Measurements from ENCODE around the gene MAP1LC3B2.
A peak's percentile ranks its signal among the peaks of the same experiment; 100 is the strongest.

MAP1LC3B2 gene

GRCh38 chr12:116597886-116598285 is 38.7 kb downstream of the MAP1LC3B2 start:
- DNase-seq = no peak

- DNase-seq = no peak
These were observed 39.4 kb downstream of the MAP1LC3B2 start for GRCh38 chr12:116598311-116599284.

GRCh38 chr12:116599285-116600136 is 40.3 kb downstream of the MAP1LC3B2 start:
- DNase-seq = peak; percentile 80

- no peak for DNase-seq
These were observed 42.1 kb downstream of the MAP1LC3B2 start for GRCh38 chr12:116600959-116601918.

GRCh38 chr12:116601933-116602810 is 43.0 kb downstream of the MAP1LC3B2 start:
- no peak for DNase-seq

- no peak for DNase-seq
These were observed 44.5 kb downstream of the MAP1LC3B2 start for GRCh38 chr12:116603546-116604177.

- no peak for DNase-seq
These were observed 45.2 kb downstream of the MAP1LC3B2 start for GRCh38 chr12:116604178-116604895.

GRCh38 chr12:116604951-116605641 is 45.9 kb downstream of the MAP1LC3B2 start:
- DNase-seq = no peak

GRCh38 chr12:116606397-116606796 is 47.2 kb downstream of the MAP1LC3B2 start:
- DNase-seq = no peak

- DNase-seq = no peak
These were observed 47.9 kb downstream of the MAP1LC3B2 start for GRCh38 chr12:116607039-116607438.

- DNase-seq = peak; percentile 45
These were observed 50.3 kb downstream of the MAP1LC3B2 start for GRCh38 chr12:116609319-116610114.

GRCh38 chr12:116610971-116611541 is 51.9 kb downstream of the MAP1LC3B2 start:
- DNase-seq = no peak

- DNase-seq = no peak
These were observed 53.3 kb downstream of the MAP1LC3B2 start for GRCh38 chr12:116612436-116612835.

- DNase-seq = no peak
These were observed 54.1 kb downstream of the MAP1LC3B2 start for GRCh38 chr12:116613256-116613655.

GRCh38 chr12:116614194-116614915 is 55.2 kb downstream of the MAP1LC3B2 start:
- DNase-seq = no peak

GRCh38 chr12:116615141-116615861 is 56.1 kb downstream of the MAP1LC3B2 start:
- no peak for DNase-seq
